Measurements from ENCODE around the gene EXOSC5. TPM values are rescaled to one million over a fixed set of nuclear protein-coding genes. Genes with fewer than 3 reads are reported as not detected.
"Not testable (repeated sequence)": the region's sequence is repeated elsewhere in the genome, so short reads cannot be mapped to it uniquely, and the experiment has no call there.

EXOSC5 gene
- total and polyA plus RNA-seq, 4 donors = 5.5 to 15.4 (median 9.3) TPM

DNA sequence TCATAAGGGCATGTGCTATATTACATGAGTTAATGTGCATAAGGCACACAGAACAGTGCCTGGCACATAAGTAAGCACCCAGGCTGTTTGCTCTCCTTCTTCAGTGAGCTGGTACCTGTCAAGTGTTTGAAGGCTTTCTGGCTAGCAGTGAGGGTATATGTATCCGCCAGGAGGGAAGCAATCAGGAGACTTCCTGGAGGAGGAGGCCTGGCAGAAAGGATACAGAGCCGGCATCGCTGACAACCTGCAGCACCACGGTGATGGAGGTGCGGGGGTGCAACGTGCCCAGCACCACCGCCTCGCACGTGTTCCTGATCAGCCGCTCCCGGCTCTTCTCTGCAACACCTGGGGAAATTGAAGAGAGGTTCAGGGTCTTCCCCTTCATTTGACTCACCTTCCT, 5.5 kb downstream of the EXOSC5 start:
- no peak for DNase-seq
- ATAC-seq (ENCODE audit: low FRiP score) = no peak
- Histone ChIP-seq H3K4me3 (ENCODE audit: low read length in 2 of 2) (no peak overlapping the region), H3K27ac (ENCODE audit: low read depth in 1 of 2, low read length in 2 of 2) (no peak overlapping the region), H3K36me3 (ENCODE audit: control insufficient read depth in 1 of 2, insufficient read depth in 2 of 2, low read length in 1 of 2) (peaks cover 0 to 3% of the 10 kb centered on the region in 2 donors), H3K4me1 (ENCODE audit: control insufficient read depth in 1 of 2, insufficient read depth in 2 of 2, low read length in 2 of 2) (no peaks in the 10 kb centered on the region), H3K27me3 (ENCODE audit: control insufficient read depth in 1 of 2, insufficient read depth in 2 of 2, low read length in 1 of 2) (no peaks in the 10 kb centered on the region), H3K9me3 (ENCODE audit: control insufficient read depth, low read length) (no peaks in the 10 kb centered on the region)
- intact Hi-C loops (cut with DNase I) = no loop called here
- WGBS, 2 donors = 89 to 95% methylated on average over 11 of the region's 11 CpGs

DNA sequence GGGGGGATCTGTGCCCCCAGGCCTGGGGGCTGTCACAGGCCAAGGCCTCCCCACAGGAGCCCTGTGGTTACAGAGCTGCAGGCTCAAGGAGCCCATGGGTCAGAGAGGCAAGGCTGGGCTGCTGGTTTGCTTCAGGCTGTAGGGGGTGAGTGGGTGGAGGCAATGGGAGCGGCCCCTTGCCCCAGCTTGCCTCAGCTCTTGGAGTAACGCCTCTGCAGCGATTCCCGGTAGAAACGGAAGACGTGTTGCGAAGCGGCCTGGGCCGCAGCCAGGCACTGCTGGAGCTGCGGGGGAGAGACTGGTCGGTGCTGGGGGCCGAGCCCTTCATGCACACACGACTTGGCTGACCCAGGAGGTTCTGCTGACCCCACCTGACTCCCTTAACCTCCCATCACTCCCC, 10.7 kb downstream of the EXOSC5 start:
- DNase-seq = no peak
- no peaks in the 10 kb centered on the region for H3K9me3 ChIP-seq (ENCODE audit: control insufficient read depth, low read length)
- H3K36me3 ChIP-seq (ENCODE audit: control insufficient read depth in 1 of 2, insufficient read depth in 2 of 2, low read length in 1 of 2) = peaks cover 0 to 3% of the 10 kb centered on the region in 2 donors
- no peaks in the 10 kb centered on the region for H3K27me3 ChIP-seq (ENCODE audit: control insufficient read depth in 1 of 2, insufficient read depth in 2 of 2, low read length in 1 of 2)
- ATAC-seq (ENCODE audit: low FRiP score) = no peak
- intact Hi-C loops (cut with DNase I) = no loop called here
- no peaks in the 10 kb centered on the region for H3K4me1 ChIP-seq (ENCODE audit: control insufficient read depth in 1 of 2, insufficient read depth in 2 of 2, low read length in 2 of 2)
- H3K27ac ChIP-seq (ENCODE audit: low read depth in 1 of 2, low read length in 2 of 2) = no peak overlapping the region
- 90 to 92% methylated on average over 13 of the region's 13 CpGs for WGBS, 2 donors
- no peak overlapping the region for H3K4me3 ChIP-seq (ENCODE audit: low read length in 2 of 2)

DNA sequence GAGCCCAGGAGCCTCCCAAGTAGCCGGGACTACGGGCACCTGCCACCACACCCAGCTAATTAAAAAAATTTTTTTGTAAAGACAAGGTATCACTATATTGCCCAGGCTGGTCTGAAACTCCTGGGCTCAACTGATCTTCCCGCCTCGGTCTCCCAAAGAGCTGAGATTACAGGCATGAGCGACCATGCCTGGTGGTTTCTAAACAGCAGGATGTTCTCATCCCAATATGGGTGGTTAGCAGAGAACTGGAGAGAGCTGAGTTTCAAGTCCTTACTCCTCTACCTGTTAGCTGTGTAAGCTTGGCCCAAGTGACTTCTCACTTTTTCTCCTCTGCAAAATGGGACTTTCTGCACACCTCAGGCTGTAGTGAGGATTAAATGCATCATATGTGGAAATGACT, 12.8 kb downstream of the EXOSC5 start:
- intact Hi-C loops (cut with DNase I) = no loop called here
- 91 to 95% methylated on average over 5 of the region's 5 CpGs for WGBS, 2 donors

DNA sequence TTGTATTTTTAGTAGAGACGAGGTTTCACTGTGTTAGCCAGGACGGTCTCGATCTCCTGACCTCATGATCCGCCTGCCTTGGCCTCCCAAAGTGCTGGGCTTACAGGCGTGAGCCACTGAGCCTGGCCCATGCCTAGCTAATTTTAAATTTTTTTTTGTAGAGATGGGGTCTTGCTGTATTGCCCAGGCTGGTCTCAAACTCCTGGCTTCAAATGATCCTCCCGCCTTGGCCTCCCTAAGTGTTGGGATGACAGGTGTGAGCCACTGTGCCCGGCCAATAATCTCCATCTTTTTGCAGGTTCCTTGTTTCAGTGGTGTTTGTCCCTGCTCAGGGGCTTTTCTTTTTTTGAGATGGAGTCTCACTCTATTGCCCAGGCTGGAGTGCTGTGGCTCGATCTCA, 15.6 kb downstream of the EXOSC5 start:
- DNase-seq; ATAC-seq (ENCODE audit: low FRiP score); H3K27ac ChIP-seq (ENCODE audit: low read depth in 1 of 2, low read length in 2 of 2); intact Hi-C loops (cut with DNase I); H3K4me1 ChIP-seq (ENCODE audit: control insufficient read depth in 1 of 2, insufficient read depth in 2 of 2, low read length in 2 of 2); H3K36me3 ChIP-seq (ENCODE audit: control insufficient read depth in 1 of 2, insufficient read depth in 2 of 2, low read length in 1 of 2); H3K4me3 ChIP-seq (ENCODE audit: low read length in 2 of 2); H3K9me3 ChIP-seq (ENCODE audit: control insufficient read depth, low read length); H3K27me3 ChIP-seq (ENCODE audit: control insufficient read depth in 1 of 2, insufficient read depth in 2 of 2, low read length in 1 of 2): not testable (repeated sequence)
- 96% methylated on average over 8 of the region's 8 CpGs for WGBS, 2 donors

More for the DNA sequence above, 12.8 kb downstream of the EXOSC5 start:
- DNase-seq (no peak), ATAC-seq (ENCODE audit: low FRiP score) (no peak)
- H3K36me3 ChIP-seq (ENCODE audit: control insufficient read depth in 1 of 2, insufficient read depth in 2 of 2, low read length in 1 of 2) = no peaks in the 10 kb centered on the region
- H3K9me3 ChIP-seq (ENCODE audit: control insufficient read depth, low read length) = no peaks in the 10 kb centered on the region
- no peak overlapping the region for H3K4me3 ChIP-seq (ENCODE audit: low read length in 2 of 2)
- no peaks in the 10 kb centered on the region for H3K27me3 ChIP-seq (ENCODE audit: control insufficient read depth in 1 of 2, insufficient read depth in 2 of 2, low read length in 1 of 2)
- no peak overlapping the region for H3K27ac ChIP-seq (ENCODE audit: low read depth in 1 of 2, low read length in 2 of 2)
- H3K4me1 ChIP-seq (ENCODE audit: control insufficient read depth in 1 of 2, insufficient read depth in 2 of 2, low read length in 2 of 2) = no peaks in the 10 kb centered on the region

DNA sequence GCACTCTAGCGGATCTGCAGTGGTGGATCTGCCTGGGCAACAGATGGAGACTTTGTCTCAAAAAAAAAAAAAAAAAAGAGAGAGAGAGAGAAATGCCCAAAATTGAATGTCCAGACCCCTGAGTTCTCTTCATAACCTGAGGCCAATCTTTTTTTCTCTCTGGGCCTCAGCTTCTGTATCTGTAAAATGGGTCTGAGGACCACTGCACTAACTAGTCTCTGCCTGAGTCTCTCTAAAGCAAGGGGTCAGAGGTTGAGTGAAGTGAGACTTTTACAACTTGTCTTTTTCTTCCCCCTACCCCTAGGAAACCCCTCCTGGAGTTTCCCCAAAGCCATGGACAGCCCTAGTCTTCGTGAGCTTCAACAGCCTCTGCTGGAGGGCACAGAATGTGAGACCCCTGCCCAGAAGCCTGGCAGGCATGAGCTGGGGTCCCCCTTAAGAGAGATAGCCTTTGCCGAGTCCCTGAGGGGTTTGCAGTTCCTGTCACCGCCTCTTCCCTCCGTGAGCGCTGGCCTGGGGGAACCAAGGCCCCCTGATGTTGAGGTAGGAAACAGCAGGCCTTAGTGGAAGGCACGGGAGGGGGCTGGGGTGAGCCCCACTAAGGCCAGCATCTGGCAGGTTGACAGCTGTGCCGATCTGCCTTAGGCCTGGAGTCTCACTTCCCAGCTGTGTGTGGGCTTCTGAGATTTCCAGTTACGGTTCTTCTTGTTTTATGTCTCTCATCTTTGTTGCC, 19.0 kb downstream of the EXOSC5 start:
- intact Hi-C loops (cut with DNase I) = no loop called here

DNA sequence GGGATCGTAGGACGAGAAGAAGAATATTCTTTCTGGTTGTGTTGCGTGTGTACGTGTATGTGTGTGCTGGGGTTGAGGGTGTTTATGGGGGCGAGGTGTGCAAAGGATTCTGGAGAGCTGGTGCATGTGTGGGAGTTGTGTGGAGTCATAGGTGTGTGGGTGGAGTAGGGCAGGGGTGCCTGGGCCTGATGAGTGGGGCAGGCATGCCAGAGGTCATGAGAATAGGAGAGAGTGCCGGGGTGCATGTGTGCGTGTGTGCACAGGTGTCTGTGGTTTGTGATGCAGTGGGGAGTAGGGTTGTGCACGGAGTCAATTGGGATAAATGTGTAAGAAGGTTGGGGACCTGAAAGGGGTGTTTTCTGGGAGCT, 20.2 kb downstream of the EXOSC5 start:
- ATAC-seq (ENCODE audit: low FRiP score) = peak; percentile 8
- H3K4me3 ChIP-seq (ENCODE audit: low read length in 2 of 2) = peak overlapping the region in 1 of 2 donors; percentile 43
- WGBS, 2 donors = 53 to 64% methylated on average over 8 of the region's 8 CpGs
- no peaks in the 10 kb centered on the region for H3K4me1 ChIP-seq (ENCODE audit: control insufficient read depth in 1 of 2, insufficient read depth in 2 of 2, low read length in 2 of 2)
- DNase-seq = no peak
- no peaks in the 10 kb centered on the region for H3K27me3 ChIP-seq (ENCODE audit: control insufficient read depth in 1 of 2, insufficient read depth in 2 of 2, low read length in 1 of 2)
- H3K9me3 ChIP-seq (ENCODE audit: control insufficient read depth, low read length) = no peaks in the 10 kb centered on the region
- H3K27ac ChIP-seq (ENCODE audit: low read depth in 1 of 2, low read length in 2 of 2) = peak overlapping the region in 1 of 2 donors; percentile 0
- intact Hi-C loops (cut with DNase I) = no loop called here
- H3K36me3 ChIP-seq (ENCODE audit: control insufficient read depth in 1 of 2, insufficient read depth in 2 of 2, low read length in 1 of 2) = no peaks in the 10 kb centered on the region

More for the DNA sequence above, 19.0 kb downstream of the EXOSC5 start:
- no peaks in the 10 kb centered on the region for H3K9me3 ChIP-seq (ENCODE audit: control insufficient read depth, low read length)
- H3K4me3 ChIP-seq (ENCODE audit: low read length in 2 of 2) = no peak overlapping the region
- no peaks in the 10 kb centered on the region for H3K4me1 ChIP-seq (ENCODE audit: control insufficient read depth in 1 of 2, insufficient read depth in 2 of 2, low read length in 2 of 2)
- DNase-seq (no peak), ATAC-seq (ENCODE audit: low FRiP score) (no peak)
- WGBS, 2 donors = 57 to 67% methylated on average over 9 of the region's 9 CpGs
- H3K27me3 ChIP-seq (ENCODE audit: control insufficient read depth in 1 of 2, insufficient read depth in 2 of 2, low read length in 1 of 2) = no peaks in the 10 kb centered on the region
- no peaks in the 10 kb centered on the region for H3K36me3 ChIP-seq (ENCODE audit: control insufficient read depth in 1 of 2, insufficient read depth in 2 of 2, low read length in 1 of 2)
- no peak overlapping the region for H3K27ac ChIP-seq (ENCODE audit: low read depth in 1 of 2, low read length in 2 of 2)

DNA sequence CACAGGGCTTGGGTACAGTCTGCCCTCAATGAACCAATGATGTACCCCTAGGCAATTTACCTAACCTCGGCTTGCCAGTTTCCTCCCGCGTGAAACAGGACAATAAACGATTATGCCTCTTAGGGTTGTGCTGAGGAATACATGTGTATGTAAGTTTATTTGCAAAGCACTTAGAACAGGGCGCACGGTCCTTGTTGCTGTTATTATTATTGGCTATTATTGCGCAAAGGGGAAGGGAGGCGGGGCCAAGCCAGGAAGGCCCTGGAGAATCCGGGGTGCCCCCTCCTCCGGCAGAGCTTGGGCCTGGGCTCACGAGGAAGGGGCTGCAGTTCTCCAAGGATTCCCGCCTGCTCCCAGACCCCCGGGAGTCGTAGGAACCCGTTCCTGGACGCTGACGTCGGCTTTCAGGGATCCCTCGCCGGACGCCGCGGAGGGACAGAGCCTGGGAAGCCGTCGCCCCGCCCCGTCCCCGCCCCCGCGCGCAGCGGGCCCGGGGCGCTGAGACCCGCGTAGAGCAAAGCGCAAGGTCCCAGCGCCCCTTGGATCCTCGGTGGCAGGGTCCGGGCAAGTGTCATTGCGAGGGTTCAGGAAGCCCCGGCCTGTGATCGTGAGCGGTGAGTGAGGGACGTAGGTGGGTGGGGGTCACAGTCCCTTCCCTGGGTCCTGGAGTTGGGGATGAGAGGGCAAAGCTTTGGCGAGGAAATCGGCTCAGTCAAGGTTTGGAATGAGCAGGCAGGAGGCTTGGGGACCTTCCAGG, 20.7 kb downstream of the EXOSC5 start, which contains the start of gene TMEM91:
Gene TMEM91 (plus strand): TSS at position 293 of the 757 bp plus-strand sequence. CDS start 1,777 bp downstream, outside the sequence.
- Histone ChIP-seq H3K4me1 (ENCODE audit: control insufficient read depth in 1 of 2, insufficient read depth in 2 of 2, low read length in 2 of 2) (no peaks in the 10 kb centered on the region), H3K27me3 (ENCODE audit: control insufficient read depth in 1 of 2, insufficient read depth in 2 of 2, low read length in 1 of 2) (no peaks in the 10 kb centered on the region), H3K27ac (ENCODE audit: low read depth in 1 of 2, low read length in 2 of 2) (peak within 1 kb of the TSS in 1 of 2 donors; percentile 62), H3K4me3 (ENCODE audit: low read length in 2 of 2) (peak within 1 kb of the TSS; percentile 2 to 43), H3K36me3 (ENCODE audit: control insufficient read depth in 1 of 2, insufficient read depth in 2 of 2, low read length in 1 of 2) (no peaks in the 10 kb centered on the region), H3K9me3 (ENCODE audit: control insufficient read depth, low read length) (no peaks in the 10 kb centered on the region)
- 2% methylated on average over 43 to 47 of the region's 47 CpGs for WGBS, 2 donors
- ATAC-seq (ENCODE audit: low FRiP score) (peak; percentile 76), DNase-seq (peak; percentile 64 to 84)
- intact Hi-C loops (cut with DNase I) = no loop called here

DNA sequence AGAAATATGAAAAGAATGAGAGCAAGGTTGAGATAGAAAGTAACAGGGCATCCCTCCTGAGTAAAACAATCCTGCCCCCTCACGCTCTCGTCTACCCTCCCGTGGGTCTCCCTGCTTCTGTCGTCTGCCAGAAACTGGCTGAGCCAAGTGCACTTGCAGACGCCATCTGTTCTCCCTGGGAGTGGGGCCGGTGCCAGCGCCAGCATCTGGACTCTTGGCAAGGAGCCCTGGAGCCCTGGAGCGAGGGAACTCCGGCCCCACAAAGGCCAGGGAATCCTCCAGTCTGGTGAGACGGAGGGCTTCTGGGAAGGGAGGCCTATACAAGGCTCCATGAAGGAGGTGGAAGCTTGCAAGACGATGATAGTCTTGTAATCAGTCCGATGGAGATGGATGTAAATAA, 23.2 kb downstream of the EXOSC5 start:
- no peak overlapping the region for H3K27ac ChIP-seq (ENCODE audit: low read depth in 1 of 2, low read length in 2 of 2)
- no peak overlapping the region for H3K4me3 ChIP-seq (ENCODE audit: low read length in 2 of 2)
- no peaks in the 10 kb centered on the region for H3K9me3 ChIP-seq (ENCODE audit: control insufficient read depth, low read length)
- H3K36me3 ChIP-seq (ENCODE audit: control insufficient read depth in 1 of 2, insufficient read depth in 2 of 2, low read length in 1 of 2) = no peaks in the 10 kb centered on the region
- WGBS, 2 donors = 3 to 5% methylated on average over 12 of the region's 12 CpGs
- H3K4me1 ChIP-seq (ENCODE audit: control insufficient read depth in 1 of 2, insufficient read depth in 2 of 2, low read length in 2 of 2) = no peaks in the 10 kb centered on the region
- intact Hi-C loops (cut with DNase I) = no loop called here
- ATAC-seq (ENCODE audit: low FRiP score) (peak; percentile 58), DNase-seq (peak; percentile 89 to 90)
- no peaks in the 10 kb centered on the region for H3K27me3 ChIP-seq (ENCODE audit: control insufficient read depth in 1 of 2, insufficient read depth in 2 of 2, low read length in 1 of 2)

DNA sequence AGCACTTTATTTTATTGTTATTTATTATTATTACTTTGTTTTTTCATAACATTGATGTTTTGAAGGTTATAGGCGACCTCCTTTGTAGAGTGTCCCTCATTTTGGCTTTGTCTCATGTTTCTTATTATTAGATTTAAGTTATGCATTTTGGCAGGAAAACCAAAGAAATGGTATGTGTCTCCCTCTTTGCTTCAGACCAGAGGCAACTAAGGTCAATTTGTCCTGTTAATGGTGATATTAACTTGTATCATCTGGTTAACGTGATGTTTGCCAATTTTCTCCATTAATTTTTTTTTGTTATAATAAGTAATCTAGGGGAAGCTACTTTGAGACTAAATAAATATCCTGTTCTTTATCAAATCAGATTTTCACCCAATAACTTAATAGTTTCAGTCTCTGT, 24.7 kb downstream of the EXOSC5 start:
- H3K27me3 ChIP-seq (ENCODE audit: control insufficient read depth in 1 of 2, insufficient read depth in 2 of 2, low read length in 1 of 2) = no peaks in the 10 kb centered on the region
- H3K9me3 ChIP-seq (ENCODE audit: control insufficient read depth, low read length) = no peaks in the 10 kb centered on the region
- H3K4me3 ChIP-seq (ENCODE audit: low read length in 2 of 2) = no peak overlapping the region
- intact Hi-C loops (cut with DNase I) = no loop called here
- H3K4me1 ChIP-seq (ENCODE audit: control insufficient read depth in 1 of 2, insufficient read depth in 2 of 2, low read length in 2 of 2) = no peaks in the 10 kb centered on the region
- H3K27ac ChIP-seq (ENCODE audit: low read depth in 1 of 2, low read length in 2 of 2) = no peak overlapping the region
- 54 to 64% methylated on average over 2 of the region's 2 CpGs for WGBS, 2 donors
- H3K36me3 ChIP-seq (ENCODE audit: control insufficient read depth in 1 of 2, insufficient read depth in 2 of 2, low read length in 1 of 2) = no peaks in the 10 kb centered on the region
- DNase-seq (no peak), ATAC-seq (ENCODE audit: low FRiP score) (no peak)

All from aorta (tissue), 5 donors.